Mucosa of stomach (tissue), 1 donor: Measurements from ENCODE around the gene CSNK1G3.
"Not testable (repeated sequence)": the region's sequence is repeated elsewhere in the genome, so short reads cannot be mapped to it uniquely, and the experiment has no call there.

Experiments used
- H3K27me3 ChIP-seq: one replicate; pipeline ENCODE4 v1.7.0; 2013; ENCODE audit warnings: mild to moderate bottlenecking, low read length; ENCODE audit not compliant: control insufficient read depth, insufficient read depth
- H3K36me3 ChIP-seq: one replicate; pipeline ENCODE4 v1.7.0; 2013; ENCODE audit warnings: low read length; ENCODE audit not compliant: control insufficient read depth, insufficient read depth
- H3K4me1 ChIP-seq: one replicate; pipeline ENCODE4 v1.7.0; 2013; ENCODE audit warnings: mild to moderate bottlenecking, low read length; ENCODE audit not compliant: control insufficient read depth, insufficient read depth
- H3K4me3 ChIP-seq: one replicate; pipeline ENCODE4 v1.7.0; 2013; ENCODE audit warnings: low read length
- H3K9ac ChIP-seq: one replicate; pipeline ENCODE4 v1.7.0; 2013; ENCODE audit warnings: mild to moderate bottlenecking, low read length, moderate library complexity
- H3K9me3 ChIP-seq: one replicate; pipeline ENCODE4 v1.7.0; 2013; ENCODE audit warnings: mild to moderate bottlenecking, low read length, moderate library complexity; ENCODE audit not compliant: control insufficient read depth
- donor health status: Pancreatic carcinoma.

The CSNK1G3 gene

GRCh38 chr5:123617561-123617960 is 105.6 kb downstream of the CSNK1G3 start:
- Histone ChIP-seq H3K4me1 (no peaks in the 10 kb centered on the region), H3K27me3 (no peaks in the 10 kb centered on the region)

DNA sequence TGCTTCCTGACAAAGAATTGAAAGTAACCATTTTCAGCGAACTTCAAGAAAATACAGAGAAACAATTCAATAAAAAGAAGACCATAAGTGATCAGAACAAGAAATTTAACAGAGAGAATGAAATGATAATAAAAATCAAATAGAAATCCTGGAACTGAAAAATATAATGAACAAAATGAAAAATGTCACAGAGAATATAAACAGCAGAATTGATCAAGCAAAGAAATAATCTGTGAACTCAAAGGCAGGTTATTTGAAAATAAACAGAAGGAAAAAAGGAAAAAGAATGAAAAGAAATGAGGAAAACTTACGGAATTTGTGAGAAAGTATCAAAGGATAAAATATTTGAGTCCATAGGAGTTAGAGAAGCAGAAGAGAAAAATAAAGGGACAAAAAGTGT is 114.1 kb downstream of the CSNK1G3 start:
- Histone ChIP-seq H3K27me3 (no peaks in the 10 kb centered on the region), H3K36me3 (no peaks in the 10 kb centered on the region), H3K4me3 (no peak overlapping the region), H3K4me1 (no peaks in the 10 kb centered on the region), H3K9me3 (no peaks in the 10 kb centered on the region), H3K9ac (no peak overlapping the region)

More at GRCh38 chr5:123617561-123617960, 105.6 kb downstream of the CSNK1G3 start:
- H3K36me3 ChIP-seq, result no peaks in the 10 kb centered on the region
- no peaks in the 10 kb centered on the region for H3K9me3 ChIP-seq
- H3K4me3 ChIP-seq, result no peak overlapping the region
- H3K9ac ChIP-seq, result no peak overlapping the region

GRCh38 chr5:123628860-123629544 is 117.0 kb downstream of the CSNK1G3 start:
- Histone ChIP-seq H3K9me3 (no peaks in the 10 kb centered on the region), H3K4me3 (no peak overlapping the region), H3K9ac (no peak overlapping the region), H3K36me3 (no peaks in the 10 kb centered on the region), H3K4me1 (no peaks in the 10 kb centered on the region), H3K27me3 (no peaks in the 10 kb centered on the region)

- Histone ChIP-seq H3K9me3 (no peaks in the 10 kb centered on the region), H3K9ac (no peak overlapping the region), H3K4me3 (no peak overlapping the region), H3K36me3 (no peaks in the 10 kb centered on the region), H3K27me3 (no peaks in the 10 kb centered on the region), H3K4me1 (no peaks in the 10 kb centered on the region)
Measured at GRCh38 chr5:123636006-123636405, 124.0 kb downstream of the CSNK1G3 start.

GRCh38 chr5:123637028-123637427 is 125.1 kb downstream of the CSNK1G3 start:
- H3K27me3 ChIP-seq, H3K36me3 ChIP-seq, H3K4me3 ChIP-seq, H3K9ac ChIP-seq, H3K4me1 ChIP-seq, H3K9me3 ChIP-seq: not testable (repeated sequence)

- H3K4me3 ChIP-seq, result no peak overlapping the region
- no peaks in the 10 kb centered on the region for H3K27me3 ChIP-seq
- no peak overlapping the region for H3K9ac ChIP-seq
- H3K9me3 ChIP-seq, result no peaks in the 10 kb centered on the region
- H3K4me1 ChIP-seq, result no peaks in the 10 kb centered on the region
- no peaks in the 10 kb centered on the region for H3K36me3 ChIP-seq
Measured at GRCh38 chr5:123639244-123639643, 127.3 kb downstream of the CSNK1G3 start.

- Histone ChIP-seq H3K4me3 (no peak overlapping the region), H3K9me3 (no peaks in the 10 kb centered on the region), H3K4me1 (no peaks in the 10 kb centered on the region), H3K9ac (no peak overlapping the region), H3K36me3 (no peaks in the 10 kb centered on the region), H3K27me3 (no peaks in the 10 kb centered on the region)
Measured at GRCh38 chr5:123645024-123645603, 133.1 kb downstream of the CSNK1G3 start.

- Histone ChIP-seq H3K9me3 (no peaks in the 10 kb centered on the region), H3K36me3 (no peaks in the 10 kb centered on the region), H3K4me3 (no peak overlapping the region), H3K4me1 (no peaks in the 10 kb centered on the region), H3K9ac (no peak overlapping the region), H3K27me3 (no peaks in the 10 kb centered on the region)
Measured at GRCh38 chr5:123647066-123647465, 135.1 kb downstream of the CSNK1G3 start.

DNA sequence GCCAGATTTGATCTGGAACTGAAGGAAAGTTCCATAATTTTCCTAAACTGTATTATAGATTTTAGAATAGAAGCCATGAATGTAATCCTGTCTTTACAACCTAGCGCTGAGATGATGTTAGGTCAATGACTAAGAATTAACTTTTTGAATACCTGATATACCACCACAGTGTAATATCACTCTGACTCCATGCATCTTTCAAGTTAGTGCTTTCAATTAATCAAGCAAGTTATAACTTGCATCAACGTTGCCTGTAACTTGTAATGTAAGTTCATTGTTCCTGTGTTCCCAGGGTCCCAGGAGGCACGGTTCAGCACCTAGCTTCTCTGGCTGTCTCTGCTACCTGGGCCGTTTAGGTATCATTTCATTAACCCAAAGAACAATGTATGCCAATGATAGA is 139.3 kb downstream of the CSNK1G3 start:
- Histone ChIP-seq H3K36me3 (no peaks in the 10 kb centered on the region), H3K4me1 (no peaks in the 10 kb centered on the region), H3K27me3 (no peaks in the 10 kb centered on the region), H3K9ac (no peak overlapping the region), H3K9me3 (no peaks in the 10 kb centered on the region), H3K4me3 (no peak overlapping the region)

GRCh38 chr5:123659011-123659410 is 147.0 kb downstream of the CSNK1G3 start:
- Histone ChIP-seq H3K9ac (no peak overlapping the region), H3K4me3 (no peak overlapping the region), H3K4me1 (no peaks in the 10 kb centered on the region), H3K36me3 (no peaks in the 10 kb centered on the region), H3K9me3 (no peaks in the 10 kb centered on the region), H3K27me3 (no peaks in the 10 kb centered on the region)

GRCh38 chr5:123659495-123659894 is 147.5 kb downstream of the CSNK1G3 start:
- Histone ChIP-seq H3K36me3 (no peaks in the 10 kb centered on the region), H3K9me3 (no peaks in the 10 kb centered on the region), H3K4me1 (no peaks in the 10 kb centered on the region), H3K9ac (no peak overlapping the region), H3K4me3 (no peak overlapping the region), H3K27me3 (no peaks in the 10 kb centered on the region)

DNA sequence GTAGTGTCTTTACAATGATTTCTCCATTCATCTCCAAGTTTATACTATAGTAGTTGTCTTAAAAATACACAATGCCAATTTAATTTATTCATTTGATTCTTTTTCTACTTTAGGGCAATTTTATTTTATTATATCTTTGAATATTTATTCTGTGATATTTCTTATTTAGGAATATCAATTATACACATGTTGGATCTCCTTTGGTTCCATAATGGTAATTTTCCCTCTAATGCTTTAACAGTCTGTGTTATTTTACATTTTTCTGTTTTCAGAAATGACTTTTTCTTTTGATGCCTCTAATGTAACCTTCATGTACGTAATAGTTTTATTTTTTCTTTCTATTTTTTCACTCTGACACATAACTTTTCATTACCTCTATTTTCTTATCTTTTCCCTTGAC is 153.0 kb downstream of the CSNK1G3 start:
- no peaks in the 10 kb centered on the region for H3K36me3 ChIP-seq
- no peaks in the 10 kb centered on the region for H3K27me3 ChIP-seq
- H3K9me3 ChIP-seq, result no peaks in the 10 kb centered on the region
- H3K4me3 ChIP-seq, result no peak overlapping the region
- H3K4me1 ChIP-seq, result no peaks in the 10 kb centered on the region
- H3K9ac ChIP-seq, result no peak overlapping the region
